Activated T-helper 1 cell treated with anti-CD3 and anti-CD28 coated beads, Interleukin-12 subunit alpha, Interleukin-12 subunit beta, Interleukin-2, Interleukin-4 antibody, amounts not matched to agents 30 ng/mL and 10 ng/mL and 1 ng/mL, durations not matched to agents 14 hours and 24 hours and 36 hours (primary cell): ENCODE results near the gene IFNG. TPM values are rescaled to one million over a fixed set of nuclear protein-coding genes. Genes with fewer than 3 reads are reported as not detected.

ENCODE experiments used
- DNase-seq: peaks from one replicate; pipeline ENCODE4 v3.0.0; 2021; ENCODE audit warnings: low spot score
- H3K27ac Mint-ChIP-seq: one replicate; pipeline ENCODE4 v1.8.0; 2021; ENCODE audit warnings: mild to moderate bottlenecking, mixed read lengths
- H3K27me3 Mint-ChIP-seq: one replicate; pipeline ENCODE4 v1.8.0; 2022; ENCODE audit warnings: mild to moderate bottlenecking, moderate library complexity, mixed read lengths; ENCODE audit not compliant: insufficient read depth
- H3K36me3 Mint-ChIP-seq: one replicate; pipeline ENCODE4 v1.8.0; 2021; ENCODE audit warnings: low read depth, mixed read lengths
- H3K4me1 Mint-ChIP-seq: one replicate; pipeline ENCODE4 v1.8.0; 2021; ENCODE audit warnings: low read depth, mixed read lengths
- H3K4me3 Mint-ChIP-seq: one replicate; pipeline ENCODE4 v1.8.0; 2021; ENCODE audit warnings: mild to moderate bottlenecking, moderate library complexity, mixed read lengths
- H3K9me3 Mint-ChIP-seq: one replicate; pipeline ENCODE4 v1.8.0; 2021; ENCODE audit warnings: mixed read lengths
- intact Hi-C: fragments of 100-400 bp; cut with micrococcal nuclease; formaldehyde crosslinking; loops from one replicate; pipeline ENCODE4 v1.15.1; 2024
- total RNA-seq: library from RNA; stranded (reverse); gene quantifications from 2 replicates; pipeline ENCODE4 v1.2.3, GENCODE V29; 2022

The IFNG gene
- total RNA-seq, 1 donor from 2014 or later, result 2,121 TPM

DNA sequence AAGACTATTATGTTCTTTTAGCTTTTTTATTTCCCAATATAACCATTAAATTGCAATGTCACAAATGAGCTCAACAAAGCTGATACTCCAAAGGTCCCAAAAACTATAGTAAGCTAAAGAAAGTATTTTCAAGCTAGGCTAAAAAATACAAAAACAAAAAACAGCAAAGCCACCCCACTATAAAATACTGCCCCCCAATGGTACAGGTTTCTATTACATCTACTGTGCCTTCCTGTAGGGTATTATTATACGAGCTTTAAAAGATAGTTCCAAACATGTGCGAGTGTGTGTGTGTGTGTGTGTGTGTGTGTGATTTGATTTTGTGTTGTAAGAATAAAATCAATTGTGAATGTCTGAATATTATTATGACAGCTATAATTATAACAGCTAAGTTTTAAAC, 1.1 kb downstream of the IFNG start:
- Mint-ChIP-seq H3K9me3 (no peaks in the 10 kb centered on the region), H3K36me3 (peaks cover 53% of the 10 kb centered on the region), H3K4me3 (peak overlapping the region; percentile 91), H3K27ac (peak overlapping the region; percentile 87), H3K27me3 (no peaks in the 10 kb centered on the region), H3K4me1 (peaks cover 65% of the 10 kb centered on the region)
- no peak for DNase-seq
- intact Hi-C loops, result loop anchor here (1.0 to 5.0 kb wide), 5 partner anchors 64 to 801 kb away; no protein-coding TSS in a partner anchor

- Mint-ChIP-seq H3K27me3 (no peaks in the 10 kb centered on the region), H3K4me3 (peak overlapping the region; percentile 91), H3K9me3 (no peaks in the 10 kb centered on the region), H3K4me1 (peaks cover 65% of the 10 kb centered on the region), H3K27ac (peak overlapping the region; percentile 87), H3K36me3 (peaks cover 62% of the 10 kb centered on the region)
- intact Hi-C loops, result loop anchor here (1.0 to 5.0 kb wide), 5 partner anchors 17 to 800 kb away; no protein-coding TSS in a partner anchor
- DNase-seq, result no peak
Measured at GRCh38 chr12:68157380-68157779, 2.2 kb downstream of the IFNG start.

DNA sequence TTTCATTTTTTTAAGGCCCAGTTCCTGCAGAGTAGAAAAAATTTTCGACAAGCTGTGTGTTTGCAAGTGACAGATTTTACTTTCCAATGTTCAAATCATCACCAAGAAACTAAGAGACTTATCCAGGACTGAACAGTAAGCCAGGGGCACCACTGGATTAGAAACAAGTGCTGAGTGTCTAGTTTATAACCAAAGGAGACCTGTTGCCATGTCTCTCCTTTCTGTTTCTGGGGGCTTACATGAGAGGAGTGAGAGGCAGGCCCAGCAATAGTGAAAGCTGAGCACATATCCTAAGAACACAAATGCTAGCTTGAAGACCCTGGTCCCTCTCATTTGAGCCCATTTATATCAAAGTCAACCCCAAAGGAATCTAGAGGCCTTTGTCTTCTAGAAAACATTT, 2.9 kb downstream of the IFNG start:
- Mint-ChIP-seq H3K36me3 (peaks cover 67% of the 10 kb centered on the region), H3K9me3 (no peaks in the 10 kb centered on the region), H3K27ac (peak overlapping the region; percentile 87), H3K4me3 (peak overlapping the region; percentile 91), H3K27me3 (no peaks in the 10 kb centered on the region), H3K4me1 (peaks cover 61% of the 10 kb centered on the region)
- intact Hi-C loops, result loop anchor here (1.0 to 5.0 kb wide), 5 partner anchors 16 to 799 kb away; no protein-coding TSS in a partner anchor
- DNase-seq, result no peak

DNA sequence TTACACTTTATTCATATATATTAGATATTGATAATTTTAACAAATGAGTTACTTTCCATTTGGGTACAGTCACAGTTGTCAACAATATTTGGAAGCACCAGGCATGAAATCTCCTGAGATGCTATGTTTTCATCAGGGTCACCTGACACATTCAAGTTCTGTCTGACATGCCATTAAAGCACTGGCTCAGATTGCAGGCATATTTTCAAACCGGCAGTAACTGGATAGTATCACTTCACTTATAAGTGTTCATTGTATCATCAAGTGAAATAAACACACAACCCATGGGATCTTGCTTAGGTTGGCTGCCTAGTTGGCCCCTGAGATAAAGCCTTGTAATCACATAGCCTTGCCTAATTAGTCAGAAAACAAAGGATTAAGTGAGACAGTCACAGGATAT, 4.8 kb downstream of the IFNG start:
- H3K9me3 Mint-ChIP-seq, result peaks cover 4% of the 10 kb centered on the region
- intact Hi-C loops, result loop anchor here (5.0 kb wide), 2 partner anchors 502 to 797 kb away; no protein-coding TSS in a partner anchor
- no peak for DNase-seq
- H3K27ac Mint-ChIP-seq, result peak overlapping the region; percentile 59
- H3K36me3 Mint-ChIP-seq, result peaks cover 75% of the 10 kb centered on the region
- no peaks in the 10 kb centered on the region for H3K27me3 Mint-ChIP-seq
- H3K4me1 Mint-ChIP-seq, result peaks cover 63% of the 10 kb centered on the region
- H3K4me3 Mint-ChIP-seq, result peak overlapping the region; percentile 58

GRCh38 chr12:68148261-68148951, 11.1 kb downstream of the IFNG start:
- no peak overlapping the region for H3K27ac Mint-ChIP-seq
- peaks cover 50% of the 10 kb centered on the region for H3K4me1 Mint-ChIP-seq
- intact Hi-C loops, result loop anchor here (1.0 kb wide), 1 partner anchor 8 kb away; no protein-coding TSS in a partner anchor
- no peak for DNase-seq
- H3K27me3 Mint-ChIP-seq, result no peaks in the 10 kb centered on the region
- H3K36me3 Mint-ChIP-seq, result peaks cover 31% of the 10 kb centered on the region
- H3K9me3 Mint-ChIP-seq, result peaks cover 12% of the 10 kb centered on the region
- no peak overlapping the region for H3K4me3 Mint-ChIP-seq

- Mint-ChIP-seq H3K4me1 (peaks cover 78% of the 10 kb centered on the region), H3K36me3 (peaks cover 14% of the 10 kb centered on the region), H3K4me3 (peak overlapping the region; percentile 24), H3K27me3 (no peaks in the 10 kb centered on the region), H3K9me3 (peaks cover 14% of the 10 kb centered on the region), H3K27ac (peak overlapping the region; percentile 89)
- intact Hi-C loops, result loop anchor here (1.0 kb wide), 2 partner anchors 8 to 17 kb away; no protein-coding TSS in a partner anchor
- DNase-seq, result no peak
Measured at GRCh38 chr12:68140556-68140955, 19.0 kb downstream of the IFNG start.

DNA sequence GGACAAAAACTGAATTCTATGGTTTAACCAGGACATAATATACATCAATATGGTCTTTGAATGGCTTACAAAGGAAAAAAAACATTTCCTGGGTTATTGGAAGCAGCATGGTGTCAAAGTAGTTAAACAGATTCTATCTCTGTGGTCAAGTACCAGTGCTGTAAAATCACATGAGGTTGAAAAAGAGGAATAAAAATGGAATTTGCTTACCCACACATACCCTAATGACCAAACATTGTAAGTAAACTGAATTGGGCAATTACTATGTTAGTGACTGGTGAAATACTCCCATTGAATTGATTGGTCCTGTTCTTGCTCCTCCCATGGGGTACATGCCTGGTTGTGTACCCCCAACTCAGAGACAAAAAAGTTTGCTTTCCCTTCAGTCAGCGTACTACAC, 19.6 kb downstream of the IFNG start:
- Mint-ChIP-seq H3K36me3 (peaks cover 16% of the 10 kb centered on the region), H3K4me3 (peak overlapping the region; percentile 34), H3K9me3 (peaks cover 14% of the 10 kb centered on the region), H3K4me1 (peaks cover 84% of the 10 kb centered on the region), H3K27ac (peak overlapping the region; percentile 89), H3K27me3 (no peaks in the 10 kb centered on the region)
- intact Hi-C loops, result loop anchor here (1.0 to 5.0 kb wide), 4 partner anchors 8 to 443 kb away; no protein-coding TSS in a partner anchor
- no peak for DNase-seq

GRCh38 chr12:68139001-68139400, 20.5 kb downstream of the IFNG start:
- H3K4me1 Mint-ChIP-seq, result peaks cover 88% of the 10 kb centered on the region
- H3K4me3 Mint-ChIP-seq, result peak overlapping the region; percentile 34
- H3K27me3 Mint-ChIP-seq, result no peaks in the 10 kb centered on the region
- H3K27ac Mint-ChIP-seq, result peak overlapping the region; percentile 91
- peaks cover 14% of the 10 kb centered on the region for H3K9me3 Mint-ChIP-seq
- intact Hi-C loops, result loop anchor here (2.0 to 5.0 kb wide), 2 partner anchors 50 to 442 kb away; no protein-coding TSS in a partner anchor
- H3K36me3 Mint-ChIP-seq, result peaks cover 16% of the 10 kb centered on the region
- no peak for DNase-seq

- H3K4me1 Mint-ChIP-seq, result peaks cover 85% of the 10 kb centered on the region
Measured at GRCh38 chr12:68138480-68138879, 21.1 kb downstream of the IFNG start.

GRCh38 chr12:68137335-68137830, 22.2 kb downstream of the IFNG start:
- intact Hi-C loops, result loop anchor here (1.0 to 5.0 kb wide), 4 partner anchors 16 to 440 kb away; no protein-coding TSS in a partner anchor
- H3K36me3 Mint-ChIP-seq, result peaks cover 24% of the 10 kb centered on the region
- peak overlapping the region; percentile 61 for H3K4me3 Mint-ChIP-seq
- peaks cover 75% of the 10 kb centered on the region for H3K4me1 Mint-ChIP-seq
- DNase-seq, result no peak
- peaks cover 16% of the 10 kb centered on the region for H3K9me3 Mint-ChIP-seq
- H3K27me3 Mint-ChIP-seq, result no peaks in the 10 kb centered on the region
- H3K27ac Mint-ChIP-seq, result peak overlapping the region; percentile 91

More at GRCh38 chr12:68138480-68138879, 21.1 kb downstream of the IFNG start:
- Mint-ChIP-seq H3K36me3 (peaks cover 20% of the 10 kb centered on the region), H3K27ac (peak overlapping the region; percentile 91), H3K27me3 (no peaks in the 10 kb centered on the region), H3K9me3 (peaks cover 17% of the 10 kb centered on the region), H3K4me3 (peak overlapping the region; percentile 61)
- intact Hi-C loops, result loop anchor here (1.0 to 5.0 kb wide), 6 partner anchors 25 to 441 kb away; no protein-coding TSS in a partner anchor
- DNase-seq, result no peak

- intact Hi-C loops, result loop anchor here (5.0 kb wide), 1 partner anchor 438 kb away; no protein-coding TSS in a partner anchor
- no peak overlapping the region for H3K4me3 Mint-ChIP-seq
- H3K9me3 Mint-ChIP-seq, result peaks cover 35% of the 10 kb centered on the region
- H3K27me3 Mint-ChIP-seq, result no peaks in the 10 kb centered on the region
- no peak for DNase-seq
- H3K36me3 Mint-ChIP-seq, result peaks cover 35% of the 10 kb centered on the region
- peaks cover 71% of the 10 kb centered on the region for H3K4me1 Mint-ChIP-seq
- peak overlapping the region; percentile 91 for H3K27ac Mint-ChIP-seq
Measured at GRCh38 chr12:68135520-68135919, 24.0 kb downstream of the IFNG start.

DNA sequence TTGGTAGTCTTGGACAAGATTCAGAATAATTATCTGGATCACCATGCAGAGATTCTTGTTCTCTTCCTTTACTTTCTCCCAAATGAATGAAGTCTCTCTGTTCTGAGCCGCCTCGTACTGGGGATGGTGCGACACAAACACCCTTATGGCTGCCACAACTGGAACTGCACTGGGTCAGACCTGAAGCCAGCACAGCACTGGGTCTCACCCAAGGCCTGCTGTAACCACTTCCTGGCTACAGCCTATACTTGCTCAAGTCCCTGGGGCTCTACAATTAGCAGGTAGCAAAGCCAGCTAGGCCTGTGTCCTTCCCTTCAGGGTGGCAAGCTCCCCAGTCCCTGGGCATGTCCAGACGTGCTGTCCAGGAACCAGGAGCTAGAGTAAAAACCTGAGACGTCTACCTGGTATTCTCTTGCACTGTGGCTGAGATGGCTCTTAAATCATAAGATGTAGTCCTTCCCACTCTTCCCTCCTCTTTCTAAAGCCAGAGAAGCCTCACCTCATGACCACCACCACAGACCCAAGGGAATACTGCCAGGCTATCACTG, 27.6 kb downstream of the IFNG start:
- H3K27me3 Mint-ChIP-seq, result no peaks in the 10 kb centered on the region
- intact Hi-C loops, result no loop called here
- peaks cover 40% of the 10 kb centered on the region for H3K4me1 Mint-ChIP-seq
- peaks cover 58% of the 10 kb centered on the region for H3K9me3 Mint-ChIP-seq
- no peak for DNase-seq
- no peak overlapping the region for H3K4me3 Mint-ChIP-seq
- H3K27ac Mint-ChIP-seq, result no peak overlapping the region
- peaks cover 47% of the 10 kb centered on the region for H3K36me3 Mint-ChIP-seq
